Uterus (tissue), 4 donors: Measurements from ENCODE around the gene FHIT. TPM values are rescaled to one million over a fixed set of nuclear protein-coding genes. Genes with fewer than 3 reads are reported as not detected.

Experiments used
- DNase-seq, 2 donors: peaks; one replicate each; pipeline ENCODE4 v3.0.0-alpha.2; 2019 to 2020
- H3K27ac ChIP-seq, 2 donors: fragments of 200-600 bp; sonication (generic); 1 replicate in 1 of 2; 2 replicates in 1 of 2; pipeline ENCODE4 v1.5.1; 2016 to 2018
- H3K27me3 ChIP-seq, 2 donors: fragments of 200-600 bp; sonication (generic); one replicate each; pipeline ENCODE4 v1.5.1; 2018 to 2019; ENCODE audit warnings: control low read depth in 1 of 2
- H3K36me3 ChIP-seq, 2 donors: fragments of 200-600 bp; sonication (generic); one replicate each; pipeline ENCODE4 v1.5.1; 2019; ENCODE audit warnings: control low read depth in 1 of 2
- H3K4me1 ChIP-seq, 2 donors: fragments of 200-600 bp; sonication (generic); one replicate each; pipeline ENCODE4 v1.5.1; 2018 to 2019; ENCODE audit warnings: control low read depth in 1 of 2
- H3K4me3 ChIP-seq, 2 donors: fragments of 200-600 bp; sonication (generic); 1 replicate in 1 of 2; 2 replicates in 1 of 2; pipeline ENCODE4 v1.5.1; 2018 to 2019; ENCODE audit warnings: mild to moderate bottlenecking in 1 of 2
- H3K9me3 ChIP-seq, 2 donors: fragments of 200-600 bp; sonication (generic); one replicate each; pipeline ENCODE4 v1.5.1; 2019; ENCODE audit warnings: control low read depth in 1 of 2
- POLR2A ChIP-seq, 2 donors: fragments of 450-650 bp; IDR thresholded peaks; one replicate each; pipeline ENCODE4 v1.6.1; 2016; ENCODE audit warnings: antibody characterized with exemption in 2 of 2, mild to moderate bottlenecking in 1 of 2, moderate library complexity in 1 of 2
- intact Hi-C: fragments of 100-400 bp; cut with DNase I; formaldehyde crosslinking; loops from one replicate; pipeline ENCODE4 v1.15.1; 2023; ENCODE audit warnings: low total_unique reads
- total RNA-seq, 4 donors: library from RNA; depleted of rRNA in 3 of 4; stranded (reverse); fragments of >200 nt in 3 of 4; gene quantifications; one replicate each; pipeline versions ENCODE4 v1.1.0 to v1.2.4, GENCODE V29; 2014 to 2023
- TF ChIP-seq, protein P1 (sequence below), 4 experiments: fragments of 200-600 bp in 2 of 4; fragments of 450-650 bp in 2 of 4; sonication (generic) in 2 of 4; IDR thresholded peaks; one replicate each; pipeline ENCODE4 v1.5.1; 2016 to 2019; ENCODE audit warnings: antibody characterized with exemption in 4 of 4, mild to moderate bottlenecking in 2 of 4, moderate library complexity in 1 of 4
- donor health status: DM: yes; HTN: yes; CAD: no.

The FHIT gene
- total RNA-seq, 4 donors from 2014 or later = 1.3 to 15.2 (median 7.3) TPM

DNA sequence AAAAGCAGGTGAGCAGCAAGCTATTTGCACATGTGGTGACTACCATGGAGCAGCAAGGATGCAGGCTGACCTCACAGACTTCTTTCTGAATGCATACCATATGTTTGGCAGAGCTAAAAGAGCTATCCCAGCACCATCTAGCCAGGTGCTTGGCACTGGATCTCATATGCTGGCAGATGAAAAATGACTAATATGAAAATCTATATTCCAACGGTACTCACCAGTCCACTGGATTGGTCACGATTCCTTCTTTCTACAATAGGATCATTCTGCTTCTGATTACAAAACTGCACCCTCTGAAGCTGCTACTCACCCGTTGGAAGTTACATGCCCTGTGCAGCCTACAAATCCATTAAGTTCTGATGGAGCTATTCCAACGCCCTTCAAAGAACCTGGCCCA is 1487.1 kb downstream of the FHIT start:
- peaks cover 0 to 7% of the 10 kb centered on the region in 2 donors for H3K4me1 ChIP-seq
- H3K27ac ChIP-seq = no peak overlapping the region
- TF ChIP-seq POLR2A (IDR thresholded peaks at IDR 0.05) = no peak
- TF ChIP-seq, protein P1, sequence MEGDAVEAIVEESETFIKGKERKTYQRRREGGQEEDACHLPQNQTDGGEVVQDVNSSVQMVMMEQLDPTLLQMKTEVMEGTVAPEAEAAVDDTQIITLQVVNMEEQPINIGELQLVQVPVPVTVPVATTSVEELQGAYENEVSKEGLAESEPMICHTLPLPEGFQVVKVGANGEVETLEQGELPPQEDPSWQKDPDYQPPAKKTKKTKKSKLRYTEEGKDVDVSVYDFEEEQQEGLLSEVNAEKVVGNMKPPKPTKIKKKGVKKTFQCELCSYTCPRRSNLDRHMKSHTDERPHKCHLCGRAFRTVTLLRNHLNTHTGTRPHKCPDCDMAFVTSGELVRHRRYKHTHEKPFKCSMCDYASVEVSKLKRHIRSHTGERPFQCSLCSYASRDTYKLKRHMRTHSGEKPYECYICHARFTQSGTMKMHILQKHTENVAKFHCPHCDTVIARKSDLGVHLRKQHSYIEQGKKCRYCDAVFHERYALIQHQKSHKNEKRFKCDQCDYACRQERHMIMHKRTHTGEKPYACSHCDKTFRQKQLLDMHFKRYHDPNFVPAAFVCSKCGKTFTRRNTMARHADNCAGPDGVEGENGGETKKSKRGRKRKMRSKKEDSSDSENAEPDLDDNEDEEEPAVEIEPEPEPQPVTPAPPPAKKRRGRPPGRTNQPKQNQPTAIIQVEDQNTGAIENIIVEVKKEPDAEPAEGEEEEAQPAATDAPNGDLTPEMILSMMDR (IDR thresholded peaks at IDR 0.05) = no peak
- DNase-seq = no peak
- intact Hi-C loops = no loop called here
- H3K27me3 ChIP-seq = no peaks in the 10 kb centered on the region
- H3K9me3 ChIP-seq = no peaks in the 10 kb centered on the region
- no peaks in the 10 kb centered on the region for H3K36me3 ChIP-seq
- H3K4me3 ChIP-seq = no peak overlapping the region

DNA sequence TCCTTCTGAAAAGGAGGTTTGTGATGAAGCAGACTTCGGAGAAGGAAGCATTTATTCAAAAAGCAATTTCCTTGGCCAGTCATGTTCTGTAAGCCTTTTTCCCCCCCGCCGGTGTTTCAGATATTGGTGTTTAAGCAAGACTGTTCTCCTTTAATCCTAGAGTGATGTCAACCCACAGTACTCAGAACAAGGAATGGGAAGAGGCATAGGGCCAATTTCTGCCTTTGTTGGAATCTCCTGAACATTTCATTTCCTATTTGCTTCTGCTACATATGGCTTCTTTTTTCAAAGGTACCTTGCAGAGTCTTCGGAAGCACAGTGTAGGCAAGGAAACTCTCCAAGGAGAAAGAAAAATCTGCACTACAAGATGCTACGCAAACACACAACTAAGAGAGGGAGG is 1488.3 kb downstream of the FHIT start:
- no peak for TF ChIP-seq POLR2A (IDR thresholded peaks at IDR 0.05)
- TF ChIP-seq, protein P1 (IDR thresholded peaks at IDR 0.05) = no peak
- no peak overlapping the region for H3K27ac ChIP-seq
- no peak overlapping the region for H3K4me3 ChIP-seq
- DNase-seq = no peak
- H3K4me1 ChIP-seq = peaks cover 0 to 7% of the 10 kb centered on the region in 2 donors
- intact Hi-C loops = no loop called here
- H3K9me3 ChIP-seq = no peaks in the 10 kb centered on the region
- H3K27me3 ChIP-seq = no peaks in the 10 kb centered on the region
- H3K36me3 ChIP-seq = no peaks in the 10 kb centered on the region

DNA sequence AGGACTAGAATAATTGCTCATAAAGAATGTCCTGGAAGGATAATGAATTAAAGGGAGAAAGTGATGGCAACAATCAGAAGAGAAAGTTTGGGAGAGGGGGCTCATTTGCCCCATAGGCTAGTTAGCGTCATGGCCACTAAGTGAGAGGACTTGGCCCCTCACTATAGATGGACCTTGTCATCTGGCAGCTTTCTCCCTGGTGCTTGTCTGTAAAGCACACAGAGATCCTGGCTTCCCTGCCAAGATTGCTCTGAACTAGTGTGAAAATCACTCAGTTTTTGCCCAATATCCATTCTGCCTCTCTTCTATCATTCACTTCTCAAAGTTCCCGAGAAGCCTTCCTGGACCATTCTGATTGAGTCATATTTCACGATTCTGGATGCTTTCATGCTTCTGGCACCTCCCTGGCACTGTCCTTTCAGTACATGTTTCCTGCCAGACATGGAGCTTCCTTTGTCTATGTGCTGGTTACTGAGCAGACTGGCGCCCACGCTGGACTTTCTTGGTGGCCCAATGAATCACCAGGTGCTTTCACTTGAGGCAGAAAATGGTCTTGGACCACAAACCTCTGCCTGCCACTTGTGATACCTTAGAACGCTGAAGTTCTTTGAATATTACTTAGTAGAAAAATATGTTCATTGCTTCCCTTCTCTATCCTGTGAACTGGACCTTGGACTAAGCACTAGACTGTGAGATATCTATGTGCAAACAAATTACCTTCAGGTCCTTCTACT is 1491.8 kb downstream of the FHIT start:
- Histone ChIP-seq H3K4me1 (no peaks in the 10 kb centered on the region), H3K9me3 (no peaks in the 10 kb centered on the region), H3K36me3 (no peaks in the 10 kb centered on the region), H3K4me3 (no peak overlapping the region), H3K27me3 (no peaks in the 10 kb centered on the region), H3K27ac (no peak overlapping the region)
- TF ChIP-seq, protein P1 (IDR thresholded peaks at IDR 0.05) = no peak
- TF ChIP-seq POLR2A (IDR thresholded peaks at IDR 0.05) = no peak
- DNase-seq = no peak
- intact Hi-C loops = no loop called here

DNA sequence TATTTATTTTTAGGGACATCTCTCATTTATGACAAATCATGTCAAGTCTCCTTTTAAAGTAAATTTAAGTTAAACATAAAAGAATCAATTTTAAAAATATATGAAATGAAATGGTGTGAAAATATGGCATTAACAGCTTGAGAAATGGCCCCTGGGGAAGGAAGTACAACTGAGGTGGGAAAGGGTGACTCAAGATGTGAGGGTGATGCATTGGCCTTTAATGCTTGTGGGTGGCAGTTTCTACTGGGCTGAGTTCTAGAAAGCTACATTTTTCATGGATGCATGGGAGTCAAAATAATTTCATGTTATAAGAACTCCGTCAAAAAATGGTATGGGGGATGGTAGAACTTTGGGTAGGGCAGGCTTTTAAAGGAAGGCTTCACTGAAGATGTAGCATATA is 1492.6 kb downstream of the FHIT start:
- Histone ChIP-seq H3K36me3 (no peaks in the 10 kb centered on the region), H3K9me3 (no peaks in the 10 kb centered on the region), H3K4me1 (no peaks in the 10 kb centered on the region), H3K27me3 (no peaks in the 10 kb centered on the region), H3K4me3 (no peak overlapping the region), H3K27ac (no peak overlapping the region)
- TF ChIP-seq, protein P1 (IDR thresholded peaks at IDR 0.05) = no peak
- no peak for TF ChIP-seq POLR2A (IDR thresholded peaks at IDR 0.05)
- no peak for DNase-seq
- intact Hi-C loops = no loop called here

DNA sequence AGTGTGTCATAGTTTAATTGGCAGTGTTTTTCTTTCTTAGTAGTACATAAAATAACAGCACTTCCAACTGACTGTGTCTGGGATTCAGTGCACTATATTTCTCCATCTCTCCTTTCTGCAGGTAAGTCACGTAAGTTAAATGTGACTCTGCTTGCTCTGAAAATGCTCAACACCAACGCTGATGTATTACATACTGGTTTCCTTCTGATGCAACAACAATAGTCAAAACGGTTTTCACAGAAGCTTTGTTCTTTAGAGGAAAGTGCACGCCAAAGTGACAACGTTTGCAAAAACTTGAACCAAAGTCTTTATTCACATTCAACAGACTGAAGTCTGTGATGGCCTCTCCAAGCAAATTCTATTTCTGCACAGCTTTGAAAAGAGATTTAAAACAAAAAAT is 1494.3 kb downstream of the FHIT start:
- Histone ChIP-seq H3K27me3 (no peaks in the 10 kb centered on the region), H3K9me3 (no peaks in the 10 kb centered on the region), H3K36me3 (no peaks in the 10 kb centered on the region), H3K4me1 (no peaks in the 10 kb centered on the region), H3K27ac (no peak overlapping the region), H3K4me3 (no peak overlapping the region)
- intact Hi-C loops = no loop called here
- no peak for DNase-seq
- TF ChIP-seq POLR2A (IDR thresholded peaks at IDR 0.05) = no peak
- TF ChIP-seq, protein P1 (IDR thresholded peaks at IDR 0.05) = no peak
